MCF 10A (cell line): ENCODE measurements around the gene CELSR1. TPM values are rescaled to one million over a fixed set of nuclear protein-coding genes. Genes with fewer than 3 reads are reported as not detected.

Experiments used
- BruUV-seq: library from RNA; stranded (reverse); fragments of 400-500 nt; replicated peaks from 2 replicates; lab custom pipeline; 2021; lab: Mats Ljungman, UMichigan
- CTCF ChIA-PET: fragments of 300-600 bp; sonication (Branson Sonifier 250); formaldehyde crosslinking; extraction: SDS; loops from one replicate; lab custom pipeline; 2021; ENCODE audit warnings: antibody characterized with exemption, inconsistent platforms; lab: Yijun Ruan, JAX
- POLR2A ChIA-PET: fragments of 300-600, 350-650 bp; sonication (Branson Sonifier 250); formaldehyde crosslinking; extraction: SDS; loops from one replicate; lab custom pipeline; 2020; ENCODE audit warnings: antibody characterized with exemption, inconsistent platforms; lab: Yijun Ruan, JAX
- DNase-seq: peaks from one replicate; pipeline ENCODE4 v3.0.0-alpha.2; 2018; ENCODE audit not compliant: unreplicated experiment
- H3K27ac Mint-ChIP-seq: one replicate; pipeline ENCODE4 v1.8.0; 2022; ENCODE audit warnings: mild to moderate bottlenecking, low read depth, mixed read lengths; ENCODE audit not compliant: unreplicated experiment
- H3K27me3 Mint-ChIP-seq: one replicate; pipeline ENCODE4 v1.8.0; 2022; ENCODE audit warnings: mixed read lengths; ENCODE audit not compliant: insufficient read depth, unreplicated experiment
- H3K36me3 Mint-ChIP-seq: one replicate; pipeline ENCODE4 v1.8.0; 2022; ENCODE audit warnings: mild to moderate bottlenecking, moderate library complexity, mixed read lengths; ENCODE audit not compliant: insufficient read depth, unreplicated experiment
- H3K4me1 Mint-ChIP-seq: one replicate; pipeline ENCODE4 v1.8.0; 2022; ENCODE audit warnings: mixed read lengths; ENCODE audit not compliant: insufficient read depth, unreplicated experiment
- H3K4me3 Mint-ChIP-seq: one replicate; pipeline ENCODE4 v1.8.0; 2022; ENCODE audit warnings: mild to moderate bottlenecking, moderate library complexity, mixed read lengths; ENCODE audit not compliant: unreplicated experiment
- H3K9me3 Mint-ChIP-seq: one replicate; pipeline ENCODE4 v1.8.0; 2022; ENCODE audit warnings: mixed read lengths; ENCODE audit not compliant: unreplicated experiment
- CTCF ChIP-seq: fragments of 200-600 bp; IDR thresholded peaks from one replicate; pipeline ENCODE4 v1.8.0; 2022; ENCODE audit warnings: antibody characterized with exemption, mild to moderate bottlenecking; ENCODE audit not compliant: unreplicated experiment
- intact Hi-C: fragments of 100-400 bp; cut with micrococcal nuclease; formaldehyde crosslinking; loops from 2 replicates; pipeline ENCODE4 v1.14.1; 2022
- total RNA-seq: library from RNA; stranded (reverse); gene quantifications from 2 replicates; pipeline ENCODE4 v1.2.3, GENCODE V29; 2022

Gene CELSR1
- total RNA-seq, 1 experiment from 2014 or later: 49.1 TPM

- TF ChIP-seq CTCF: no peak
- Mint-ChIP-seq H3K27ac (no peak overlapping the region), H3K4me3 (no peak overlapping the region), H3K36me3 (peaks cover 13% of the 10 kb centered on the region), H3K27me3 (no peaks in the 10 kb centered on the region), H3K9me3 (no peaks in the 10 kb centered on the region), H3K4me1 (no peaks in the 10 kb centered on the region)
- CTCF ChIA-PET: no interaction called here
- BruUV-seq: no TSS peak
- POLR2A ChIA-PET: interaction anchor here (0.6 kb wide), 1 partner anchor 10 kb away, joined by 3 read pairs; no protein-coding TSS in a partner anchor
- intact Hi-C loops: no loop called here
- DNase-seq: no peak
These were observed 120.4 kb downstream of the CELSR1 start for GRCh38 chr22:46416891-46417580.

GRCh38 chr22:46416520-46416871 lies 120.9 kb downstream of the CELSR1 start:
- peaks cover 14% of the 10 kb centered on the region for H3K36me3 Mint-ChIP-seq
- no peaks in the 10 kb centered on the region for H3K27me3 Mint-ChIP-seq
- ChIA-PET POLR2A (no interaction called here), CTCF (interaction anchor here (0.7 kb wide), 1 partner anchor 46 kb away, joined by 3 read pairs; no protein-coding TSS in a partner anchor)
- no peak for DNase-seq
- H3K4me3 Mint-ChIP-seq: no peak overlapping the region
- H3K27ac Mint-ChIP-seq: no peak overlapping the region
- BruUV-seq: no TSS peak
- H3K9me3 Mint-ChIP-seq: no peaks in the 10 kb centered on the region
- intact Hi-C loops: no loop called here
- TF ChIP-seq CTCF: no peak
- H3K4me1 Mint-ChIP-seq: no peaks in the 10 kb centered on the region

GRCh38 chr22:46415776-46416519 lies 121.5 kb downstream of the CELSR1 start:
- ChIA-PET CTCF (interaction anchor here (0.6 to 0.7 kb wide), 2 partner anchors 23 to 47 kb away, joined by 3 read pairs; no protein-coding TSS in a partner anchor), POLR2A (no interaction called here)
- TF ChIP-seq CTCF: no peak
- no TSS peak for BruUV-seq
- no peak overlapping the region for H3K27ac Mint-ChIP-seq
- intact Hi-C loops: no loop called here
- no peaks in the 10 kb centered on the region for H3K9me3 Mint-ChIP-seq
- H3K4me3 Mint-ChIP-seq: no peak overlapping the region
- DNase-seq: no peak
- no peaks in the 10 kb centered on the region for H3K4me1 Mint-ChIP-seq
- peaks cover 19% of the 10 kb centered on the region for H3K36me3 Mint-ChIP-seq
- no peaks in the 10 kb centered on the region for H3K27me3 Mint-ChIP-seq

- ChIA-PET POLR2A (no interaction called here), CTCF (no interaction called here)
- no peaks in the 10 kb centered on the region for H3K27me3 Mint-ChIP-seq
- no peak overlapping the region for H3K4me3 Mint-ChIP-seq
- no peak overlapping the region for H3K27ac Mint-ChIP-seq
- no peak for DNase-seq
- no peaks in the 10 kb centered on the region for H3K4me1 Mint-ChIP-seq
- no peak for TF ChIP-seq CTCF
- peaks cover 27% of the 10 kb centered on the region for H3K36me3 Mint-ChIP-seq
- intact Hi-C loops: no loop called here
- no TSS peak for BruUV-seq
- no peaks in the 10 kb centered on the region for H3K9me3 Mint-ChIP-seq
These were observed 122.7 kb downstream of the CELSR1 start for GRCh38 chr22:46414704-46415103.
